HG03457 (cell line): ENCODE results near the gene OR7G1.
"Not testable (repeated sequence)": the region's sequence is repeated elsewhere in the genome, so short reads cannot be mapped to it uniquely, and the experiment has no call there.

Experiments used
- ATAC-seq: cut with Tn5 transposase; IDR thresholded peaks from one replicate; pipeline ENCODE4 v1.9.1; 2021; ENCODE audit warnings: moderate number of reproducible peaks; ENCODE audit not compliant: unreplicated experiment

OR7G1 gene

GRCh38 chr19:9078651-9079050 is 36.9 kb downstream of the OR7G1 start:
- ATAC-seq: no peak

- no peak for ATAC-seq
These were observed 38.7 kb downstream of the OR7G1 start for GRCh38 chr19:9076901-9077300.

GRCh38 chr19:9075064-9075949 is 40.3 kb downstream of the OR7G1 start:
- ATAC-seq: no peak

GRCh38 chr19:9073806-9074205 is 41.8 kb downstream of the OR7G1 start:
- no peak for ATAC-seq

- ATAC-seq: not testable (repeated sequence)
These were observed 43.8 kb downstream of the OR7G1 start for GRCh38 chr19:9071720-9072119.

GRCh38 chr19:9070066-9070465 is 45.5 kb downstream of the OR7G1 start:
- no peak for ATAC-seq

GRCh38 chr19:9065457-9066014 is 50.0 kb downstream of the OR7G1 start:
- no peak for ATAC-seq
